ENCODE results near the gene TFF2.

Gene TFF2

GRCh38 chr21:42341776-42342542 is 8.8 kb downstream of the TFF2 start:
- DNase-seq (ENCODE audit: low read depth), result no peak

GRCh38 chr21:42340187-42341050 is 10.4 kb downstream of the TFF2 start:
- DNase-seq (ENCODE audit: low read depth), result no peak
- H3K4me3 ChIP-seq (ENCODE audit: low read length), result no peak overlapping the region
- TF ChIP-seq, protein P1, sequence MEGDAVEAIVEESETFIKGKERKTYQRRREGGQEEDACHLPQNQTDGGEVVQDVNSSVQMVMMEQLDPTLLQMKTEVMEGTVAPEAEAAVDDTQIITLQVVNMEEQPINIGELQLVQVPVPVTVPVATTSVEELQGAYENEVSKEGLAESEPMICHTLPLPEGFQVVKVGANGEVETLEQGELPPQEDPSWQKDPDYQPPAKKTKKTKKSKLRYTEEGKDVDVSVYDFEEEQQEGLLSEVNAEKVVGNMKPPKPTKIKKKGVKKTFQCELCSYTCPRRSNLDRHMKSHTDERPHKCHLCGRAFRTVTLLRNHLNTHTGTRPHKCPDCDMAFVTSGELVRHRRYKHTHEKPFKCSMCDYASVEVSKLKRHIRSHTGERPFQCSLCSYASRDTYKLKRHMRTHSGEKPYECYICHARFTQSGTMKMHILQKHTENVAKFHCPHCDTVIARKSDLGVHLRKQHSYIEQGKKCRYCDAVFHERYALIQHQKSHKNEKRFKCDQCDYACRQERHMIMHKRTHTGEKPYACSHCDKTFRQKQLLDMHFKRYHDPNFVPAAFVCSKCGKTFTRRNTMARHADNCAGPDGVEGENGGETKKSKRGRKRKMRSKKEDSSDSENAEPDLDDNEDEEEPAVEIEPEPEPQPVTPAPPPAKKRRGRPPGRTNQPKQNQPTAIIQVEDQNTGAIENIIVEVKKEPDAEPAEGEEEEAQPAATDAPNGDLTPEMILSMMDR (conservative IDR thresholded peaks at IDR 0.05; ENCODE audit: low read depth, low read length), result no peak

More at GRCh38 chr21:42341776-42342542, 8.8 kb downstream of the TFF2 start:
- TF ChIP-seq, protein P1 (conservative IDR thresholded peaks at IDR 0.05; ENCODE audit: low read depth, low read length), result no peak
- no peak overlapping the region for H3K4me3 ChIP-seq (ENCODE audit: low read length)

GRCh38 chr21:42338729-42339715 is 11.8 kb downstream of the TFF2 start:
- TF ChIP-seq, protein P1 (conservative IDR thresholded peaks at IDR 0.05; ENCODE audit: low read depth, low read length), result no peak
- H3K4me3 ChIP-seq (ENCODE audit: low read length), result no peak overlapping the region
- no peak for DNase-seq (ENCODE audit: low read depth)

- TF ChIP-seq, protein P1 (conservative IDR thresholded peaks at IDR 0.05; ENCODE audit: low read depth, low read length), result peak; percentile 63
- no peak overlapping the region for H3K4me3 ChIP-seq (ENCODE audit: low read length)
- no peak for DNase-seq (ENCODE audit: low read depth)
These were observed 12.7 kb downstream of the TFF2 start for GRCh38 chr21:42337830-42338728.

DNA sequence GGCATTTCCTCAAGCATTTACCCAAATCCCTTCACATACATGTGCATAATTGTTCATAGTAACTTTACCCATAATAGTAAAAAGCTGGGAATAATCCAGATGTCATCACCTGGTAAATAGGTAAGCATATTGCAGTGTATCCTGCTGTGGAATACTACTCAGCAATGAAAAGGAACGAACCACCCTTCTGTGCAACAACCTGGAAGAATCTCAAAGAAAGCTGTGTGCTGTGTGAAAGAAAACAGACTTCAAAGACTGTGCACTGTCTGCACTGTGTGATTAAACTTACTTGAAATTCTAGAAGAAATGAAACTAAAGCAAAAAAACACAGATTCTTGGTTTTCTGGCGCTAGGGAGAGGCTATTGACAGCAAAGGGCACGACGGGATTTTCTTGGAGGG is 13.5 kb downstream of the TFF2 start:
- no peak overlapping the region for H3K4me3 ChIP-seq (ENCODE audit: low read length)
- DNase-seq (ENCODE audit: low read depth), result no peak
- TF ChIP-seq, protein P1 (conservative IDR thresholded peaks at IDR 0.05; ENCODE audit: low read depth, low read length), result no peak

GRCh38 chr21:42336054-42336453 is 14.7 kb downstream of the TFF2 start:
- TF ChIP-seq, protein P1 (conservative IDR thresholded peaks at IDR 0.05; ENCODE audit: low read depth, low read length), result no peak
- no peak for DNase-seq (ENCODE audit: low read depth)
- H3K4me3 ChIP-seq (ENCODE audit: low read length), result no peak overlapping the region

All from retinal pigment epithelial cell (primary cell).